Activated gamma-delta T cell treated with anti-CD3 and anti-CD28 coated beads, Interleukin-2, amount 50 U/mL, for 16 hours (primary cell): ENCODE data around the gene IMPA2.
"Not testable (repeated sequence)": the region's sequence is repeated elsewhere in the genome, so short reads cannot be mapped to it uniquely, and the experiment has no call there.

Source experiments
- DNase-seq: peaks from one replicate; pipeline ENCODE4 v3.0.0-alpha.2; 2020; ENCODE audit warnings: low read depth

The IMPA2 gene

DNA sequence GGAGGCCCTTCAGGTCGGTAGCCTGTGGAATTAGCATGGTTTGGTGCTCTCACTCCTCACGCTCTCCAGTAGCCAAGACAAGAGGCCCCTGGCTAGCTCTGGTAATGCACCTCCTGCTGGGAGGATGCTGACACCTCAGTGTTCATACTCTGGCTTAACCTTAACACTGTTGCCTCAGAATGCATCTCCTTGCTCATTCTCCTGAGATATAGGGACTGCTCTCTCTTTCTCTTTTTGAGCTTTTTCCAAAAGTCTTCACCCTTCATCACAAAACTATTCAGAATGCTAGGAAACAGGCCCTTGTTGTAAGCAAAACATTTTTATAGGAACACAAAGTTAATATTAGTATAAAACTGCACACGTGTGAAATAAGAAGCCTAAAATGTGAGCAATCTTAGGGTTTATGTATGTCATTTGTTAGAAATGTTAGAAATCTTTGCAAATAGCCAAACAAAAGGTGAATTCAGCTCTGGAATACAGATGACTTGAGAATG lies 17.3 kb upstream of the IMPA2 start:
- no peak for DNase-seq

DNA sequence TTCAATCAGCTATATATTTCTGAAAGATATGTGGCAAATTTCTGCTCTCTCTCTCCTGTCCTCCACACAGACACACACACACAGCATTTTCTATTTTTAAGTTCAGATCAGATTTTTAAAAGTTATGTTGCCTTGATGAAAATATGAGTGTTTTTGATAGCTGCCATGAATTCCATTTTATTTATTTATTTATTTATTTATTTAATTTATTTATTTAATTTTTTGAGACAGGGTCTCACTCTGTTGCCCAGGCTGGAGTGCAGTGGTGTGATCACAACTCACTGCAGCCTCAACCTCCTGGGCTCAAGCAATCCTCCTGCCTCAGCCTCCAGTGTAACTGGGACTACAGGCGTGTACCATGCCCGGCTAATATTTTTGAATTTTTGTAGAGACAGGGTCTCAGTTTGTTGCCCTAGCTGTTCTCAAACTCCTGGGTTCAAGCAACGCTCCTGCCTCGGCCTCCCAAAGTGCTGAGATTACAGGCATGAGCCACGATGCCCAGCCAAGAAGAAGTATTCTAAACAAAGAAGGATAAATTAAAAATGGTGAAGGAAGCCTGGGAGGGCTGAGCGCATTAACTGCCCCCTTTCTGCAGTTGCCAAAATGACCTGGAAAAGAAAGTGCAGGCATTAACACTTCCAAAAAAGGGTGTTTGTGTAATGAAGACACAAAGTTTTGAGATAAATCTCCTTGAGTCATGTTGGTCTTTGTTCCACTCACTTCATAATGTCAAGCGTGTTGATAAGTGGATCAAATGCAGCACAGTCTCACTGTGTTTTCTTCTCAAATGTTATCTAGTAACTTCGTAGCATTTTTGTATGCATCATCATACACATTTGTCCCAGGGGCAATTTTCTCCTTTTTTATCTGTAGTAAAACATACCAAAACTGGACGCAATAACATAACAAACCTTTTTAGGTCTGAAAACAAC lies 11.1 kb upstream of the IMPA2 start:
- DNase-seq = no peak

DNA sequence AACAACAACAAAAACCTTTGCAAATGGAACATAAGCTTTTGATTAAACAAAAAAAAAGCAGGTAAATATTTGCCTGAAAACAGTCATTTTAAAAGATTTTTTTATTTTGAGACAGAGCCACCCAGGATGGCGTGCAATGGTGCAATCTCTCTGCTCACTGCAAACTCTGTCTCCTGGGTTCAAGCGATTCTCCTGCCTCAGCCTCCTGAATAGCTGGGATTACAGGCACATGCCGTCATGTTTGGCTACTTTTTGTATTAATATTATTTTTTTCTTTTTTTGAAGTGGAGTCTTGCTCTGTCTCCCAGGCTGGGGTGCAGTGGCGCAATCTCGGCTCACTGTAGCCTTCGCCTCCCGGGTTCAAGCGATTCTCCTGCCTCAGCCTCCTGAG lies 10.5 kb upstream of the IMPA2 start:
- DNase-seq = not testable (repeated sequence)

DNA sequence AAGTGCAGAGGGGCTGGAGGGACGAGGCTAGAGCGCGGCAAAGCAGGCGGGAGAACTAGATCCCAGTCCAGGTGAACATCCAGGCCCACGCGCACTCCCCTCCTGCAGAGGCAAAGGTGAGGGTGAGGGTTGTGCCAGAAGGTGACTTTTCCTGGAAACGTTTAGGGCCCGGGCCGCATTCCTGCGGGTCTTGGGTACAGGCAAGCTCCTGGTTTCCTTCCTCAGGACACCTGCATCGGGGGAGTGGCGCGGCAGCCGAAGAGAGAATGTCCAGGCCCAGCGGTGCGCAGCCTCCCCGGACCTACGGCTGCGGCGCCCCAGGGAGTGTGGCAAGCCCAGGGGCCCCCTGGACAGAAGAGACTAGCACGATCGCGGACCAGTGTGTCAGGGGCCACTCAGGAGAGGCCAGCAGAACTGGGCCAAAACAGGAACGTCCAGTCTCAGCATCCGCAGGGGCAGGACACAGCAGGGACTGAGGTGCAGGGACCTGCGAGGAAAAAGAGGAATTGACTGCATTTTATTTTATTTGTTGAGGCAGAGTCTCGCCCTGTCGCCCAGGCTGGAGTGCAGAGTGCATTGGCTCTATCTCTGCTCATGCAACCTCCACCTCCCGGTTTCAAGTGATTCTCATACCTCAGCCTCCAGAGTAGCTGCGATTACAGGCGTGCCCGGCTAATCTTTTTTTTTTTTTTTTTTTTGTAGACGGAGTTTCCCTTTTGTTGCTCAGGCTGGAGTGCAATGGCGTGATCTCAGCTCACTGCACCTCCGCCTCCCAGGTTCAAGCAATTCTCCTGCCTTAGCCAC lies 8.7 kb upstream of the IMPA2 start:
- DNase-seq = no peak

DNA sequence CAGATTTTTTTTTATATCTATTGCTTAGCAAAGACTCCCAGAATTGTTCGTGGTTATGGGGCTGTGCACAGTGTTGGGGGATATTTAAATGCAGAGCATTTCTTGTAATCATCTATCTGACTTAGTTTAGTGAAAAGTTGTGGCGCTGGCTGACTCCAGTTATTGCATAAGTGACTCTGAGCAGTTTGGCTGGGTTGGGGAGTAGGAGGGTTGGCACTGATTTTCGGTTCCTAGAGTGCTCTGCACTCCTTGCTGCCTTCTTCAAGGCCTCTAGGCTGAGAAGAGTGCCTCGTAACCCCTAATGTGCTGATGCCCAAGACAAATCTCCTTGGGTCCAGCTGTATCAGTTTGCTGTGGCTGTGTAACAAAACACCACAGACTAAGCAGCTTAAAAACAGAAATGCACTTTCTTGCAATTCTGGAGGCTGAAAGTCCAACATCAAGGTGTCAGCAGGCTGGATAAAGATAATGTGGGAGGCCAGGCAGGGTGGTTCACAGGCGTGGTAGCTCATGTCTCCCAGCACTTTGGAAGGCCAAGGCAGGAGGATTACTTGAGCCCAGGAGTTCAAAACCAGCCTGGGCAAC lies 6.5 kb upstream of the IMPA2 start:
- no peak for DNase-seq

DNA sequence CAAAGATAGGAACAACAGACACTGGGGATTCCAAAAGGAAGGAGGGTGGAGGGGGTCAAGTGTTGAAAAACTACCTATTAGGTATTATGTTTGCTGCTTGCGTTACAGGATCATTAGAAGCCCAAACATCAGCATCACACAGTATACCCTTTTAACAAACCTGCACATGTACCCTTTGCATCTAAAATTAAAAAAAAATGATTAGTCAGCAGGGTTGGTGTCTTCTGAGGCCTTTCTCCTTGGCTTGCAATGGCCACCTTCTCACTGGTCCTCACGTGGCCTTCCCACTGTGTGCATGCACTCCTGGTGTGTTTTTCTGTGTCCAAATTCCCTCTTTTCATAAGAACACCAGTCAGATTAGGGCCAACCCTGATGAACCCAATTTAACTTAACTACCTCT lies 5.6 kb upstream of the IMPA2 start:
- DNase-seq = no peak

DNA sequence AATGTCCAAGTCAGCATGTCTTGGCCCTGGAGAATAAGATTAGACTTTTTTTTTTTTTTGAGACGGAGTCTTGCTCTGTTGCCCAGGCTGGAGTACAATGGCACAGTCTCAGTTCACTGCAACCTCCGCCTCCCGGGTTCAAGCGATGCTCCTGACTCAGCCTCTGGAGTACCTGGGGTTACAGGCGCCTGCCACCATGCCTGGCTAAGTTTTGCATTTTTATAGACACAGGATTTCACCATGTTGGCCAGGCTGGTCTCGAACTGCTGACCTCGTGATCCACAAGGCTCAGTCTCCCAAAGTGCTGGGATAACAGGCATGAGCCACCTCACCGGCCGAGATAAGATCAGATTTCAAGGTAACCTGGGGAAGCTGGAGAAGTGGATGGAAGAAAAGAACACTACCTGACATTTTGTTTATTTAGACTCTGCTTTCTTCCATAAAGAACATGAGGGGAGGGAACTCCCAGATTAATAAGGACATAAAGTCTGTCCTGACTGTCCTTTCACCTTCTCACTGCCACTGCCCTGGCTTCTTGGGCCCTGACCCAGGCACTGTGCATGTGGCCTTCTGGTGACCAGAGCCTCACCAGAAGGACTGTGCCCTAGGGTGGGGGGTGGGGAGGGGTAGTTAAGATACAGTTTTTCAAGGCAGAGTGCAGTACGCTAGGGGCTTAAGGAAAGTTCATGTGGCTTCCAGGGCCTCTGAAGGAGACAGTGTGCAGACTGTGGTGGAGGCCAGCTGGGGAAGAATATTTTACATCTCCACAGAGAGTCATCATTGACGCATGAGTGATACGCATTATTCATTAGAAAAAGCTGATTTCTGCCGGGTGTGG lies 4.8 kb upstream of the IMPA2 start:
- DNase-seq = no peak

DNA sequence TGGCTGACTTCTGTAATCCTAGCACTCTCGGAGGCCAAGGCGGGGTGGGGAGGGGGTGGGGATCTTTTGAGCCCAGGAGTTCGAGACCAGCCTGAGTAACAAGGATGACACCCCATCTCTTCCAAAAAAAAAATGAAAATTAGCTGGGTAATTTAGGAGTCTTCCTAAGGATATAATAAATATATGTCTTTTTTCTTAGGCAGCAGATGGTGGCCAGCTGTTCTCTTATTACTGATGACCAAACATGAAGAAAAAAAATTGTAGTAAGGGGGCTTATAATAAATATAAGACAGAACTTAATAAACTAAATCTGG lies 4.2 kb upstream of the IMPA2 start:
- no peak for DNase-seq

DNA sequence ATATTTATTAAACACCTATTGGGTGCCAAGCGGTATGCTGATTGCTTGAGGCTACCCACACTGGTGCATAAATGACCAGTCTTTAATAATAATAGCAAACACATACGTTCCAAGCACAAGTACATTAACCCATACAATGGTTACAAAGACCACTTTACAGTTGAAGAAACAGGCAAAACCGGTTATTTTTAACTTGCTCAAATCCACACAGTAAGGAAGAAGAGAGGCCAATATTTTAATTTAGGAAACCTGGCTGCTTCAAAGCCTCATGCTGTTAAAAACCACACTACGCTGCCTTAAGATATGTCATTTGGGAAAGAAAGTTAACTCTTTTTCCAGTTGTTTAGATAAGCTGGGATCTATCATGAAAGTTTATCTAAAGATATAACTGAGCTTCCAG lies 2.4 kb upstream of the IMPA2 start:
- no peak for DNase-seq

DNA sequence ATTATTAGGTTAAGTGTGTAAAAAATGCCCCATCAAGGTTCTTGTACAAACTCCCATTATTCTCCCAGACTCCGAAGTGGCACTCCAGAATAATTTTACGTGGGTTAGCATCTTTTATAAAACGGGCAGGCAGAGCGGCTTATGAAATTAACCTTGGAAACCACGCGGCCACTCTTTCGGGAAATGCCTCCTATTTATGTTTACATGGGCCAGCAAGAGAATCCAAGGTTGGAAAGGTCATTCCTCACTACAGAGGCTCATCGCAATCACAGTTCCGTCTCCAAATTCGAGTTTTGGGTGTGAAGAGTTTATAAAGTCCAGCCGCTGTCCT lies 1.2 kb upstream of the IMPA2 start:
- no peak for DNase-seq

DNA sequence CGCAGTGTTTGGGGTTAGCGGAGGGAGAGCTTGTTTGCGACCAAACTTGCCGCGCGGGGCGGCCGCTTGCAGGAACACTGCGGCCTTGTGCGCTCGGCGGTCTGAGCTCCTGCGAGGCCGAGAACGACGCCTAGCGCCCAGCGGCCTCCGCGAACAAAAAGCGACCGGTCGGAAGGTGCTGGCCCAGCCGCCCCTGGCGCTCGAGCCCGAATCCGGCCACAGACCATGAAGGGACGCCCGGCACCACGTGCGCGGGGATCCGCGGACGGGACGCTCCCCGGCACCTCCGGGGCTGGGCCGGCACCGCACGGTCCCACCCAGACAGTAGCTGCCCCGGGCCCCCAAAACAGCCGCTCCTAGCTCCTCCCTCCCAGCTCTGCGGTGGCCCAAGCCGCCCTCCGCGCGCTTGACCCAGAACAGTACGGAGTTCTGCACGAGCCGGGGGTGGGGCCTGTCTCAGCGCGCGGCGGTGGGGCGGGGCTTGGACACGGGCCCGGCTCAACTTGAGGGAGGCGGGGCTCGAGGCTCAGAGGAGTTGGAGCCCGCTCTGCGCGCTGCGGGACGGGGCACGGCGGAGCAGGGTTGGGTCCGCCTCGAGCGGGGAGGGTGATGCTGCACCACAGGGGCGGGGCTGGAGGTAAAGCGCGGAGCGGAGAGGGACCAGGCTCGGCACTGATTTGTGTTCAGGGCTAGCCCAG lies 664 bp upstream of the IMPA2 start:
- DNase-seq = peak; percentile 89

DNA sequence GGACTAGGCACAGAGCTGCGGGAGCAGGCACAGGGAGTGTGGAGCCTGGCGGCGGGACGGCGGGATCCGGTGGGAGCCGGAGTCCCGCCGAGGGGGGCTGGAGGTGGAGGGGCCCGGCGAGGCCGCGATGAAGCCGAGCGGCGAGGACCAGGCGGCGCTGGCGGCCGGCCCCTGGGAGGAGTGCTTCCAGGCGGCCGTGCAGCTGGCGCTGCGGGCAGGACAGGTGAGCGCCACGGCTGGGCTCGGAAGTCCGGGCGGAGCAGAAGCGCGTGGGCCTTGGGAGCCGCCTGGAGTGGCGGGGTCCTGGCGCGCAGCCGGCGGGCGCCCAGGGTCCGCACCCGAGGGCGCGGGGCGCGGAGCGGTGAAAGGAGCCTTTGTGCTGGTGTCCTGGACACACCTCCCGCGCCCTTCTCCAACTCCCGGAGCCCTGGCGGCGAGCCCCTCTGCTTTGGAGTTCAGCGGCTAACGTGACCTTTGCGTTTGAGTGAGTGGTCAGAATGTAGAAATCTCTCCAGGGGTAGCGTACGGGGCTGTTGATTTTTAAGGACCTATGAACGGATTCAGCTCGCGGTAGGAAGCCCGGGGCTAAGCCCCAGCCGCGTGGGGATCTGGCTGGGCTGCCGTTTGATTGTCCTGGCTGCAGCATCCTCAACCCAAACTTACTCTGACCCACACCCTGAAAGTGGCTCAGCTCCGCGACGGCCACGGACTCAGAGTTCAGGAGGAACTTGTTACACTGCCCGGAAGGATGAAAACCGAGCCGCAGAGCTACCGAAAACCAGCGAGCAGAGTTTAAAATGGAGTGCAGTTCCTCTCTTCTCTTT lies 448 bp downstream of the IMPA2 start:
- no peak for DNase-seq

DNA sequence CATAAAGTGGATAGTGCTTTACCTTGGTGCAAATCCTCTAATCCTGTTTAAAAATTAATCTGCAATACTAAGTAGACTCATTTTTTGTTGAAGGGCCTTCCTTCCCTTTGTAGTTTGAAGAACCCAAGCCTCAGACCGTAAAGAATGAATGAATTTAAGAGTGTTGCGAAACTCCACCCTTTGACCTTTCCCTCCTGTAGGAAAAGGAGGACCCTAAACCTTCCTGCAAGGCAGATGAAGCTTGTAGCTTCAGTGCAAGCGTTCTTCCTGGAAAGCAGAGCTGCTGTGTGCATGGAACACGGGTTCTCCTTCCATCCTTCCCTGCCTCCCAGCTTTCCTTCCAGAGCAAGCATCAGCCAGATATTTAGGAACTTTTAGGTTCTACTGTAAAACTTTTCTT lies 1.7 kb downstream of the IMPA2 start:
- no peak for DNase-seq

DNA sequence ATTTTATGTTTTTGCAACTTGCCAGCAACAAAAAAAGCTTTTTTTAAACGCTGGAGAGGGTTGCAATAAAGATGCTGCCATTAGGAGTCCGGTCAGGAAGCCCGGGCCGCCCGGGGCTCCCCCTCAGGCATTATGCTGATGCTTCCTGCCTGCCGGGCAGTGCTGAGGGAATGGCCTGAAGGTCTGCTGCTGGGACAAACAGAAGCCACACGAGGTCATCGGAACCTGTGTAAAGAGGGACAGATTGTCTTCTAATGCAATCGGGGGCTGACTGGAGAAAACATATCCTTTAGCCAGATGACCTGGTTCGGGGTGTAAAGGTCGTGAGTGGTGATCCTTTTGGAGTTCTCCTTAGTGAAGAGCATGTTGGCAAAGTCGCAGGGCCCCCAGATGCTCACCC lies 2.3 kb downstream of the IMPA2 start:
- DNase-seq = no peak

DNA sequence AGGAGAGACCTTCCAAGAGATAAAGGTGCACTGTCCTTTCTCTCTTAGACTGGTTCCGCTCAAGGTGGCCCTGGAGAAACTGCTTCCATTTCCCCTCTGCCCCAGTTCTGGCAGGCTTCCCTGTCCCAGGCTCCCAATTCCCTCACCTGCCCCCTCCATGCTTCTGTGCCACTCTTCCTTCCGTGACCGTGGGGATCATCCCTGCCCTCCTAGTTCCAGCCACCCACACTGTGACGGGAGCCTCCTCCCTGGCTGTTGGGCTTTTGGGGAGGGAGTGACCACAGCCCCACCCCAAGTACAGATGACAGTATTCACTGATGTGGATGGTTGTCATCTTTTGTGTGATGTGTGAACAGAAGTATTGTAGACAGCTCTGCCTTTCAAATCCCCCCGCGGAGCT lies 2.8 kb downstream of the IMPA2 start:
- DNase-seq = no peak

DNA sequence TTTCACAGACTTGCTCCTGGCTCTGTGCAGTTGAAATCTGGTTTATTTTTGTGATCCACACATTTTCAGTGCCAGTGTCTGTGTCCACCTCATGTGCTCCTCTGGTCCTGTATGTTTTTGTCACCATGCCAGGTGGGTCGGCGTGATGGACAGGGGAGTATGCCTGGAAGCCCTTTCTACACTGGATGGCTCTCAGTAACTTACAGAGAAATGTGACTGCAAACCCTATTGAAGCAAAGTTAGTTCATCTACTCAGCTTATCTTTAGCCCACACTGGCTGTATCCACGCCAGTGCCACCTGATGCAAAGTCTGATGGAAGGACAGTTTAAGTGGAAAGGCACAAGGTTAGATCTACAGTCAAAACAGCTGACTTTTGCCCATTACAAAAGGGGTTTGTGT lies 4.3 kb downstream of the IMPA2 start:
- DNase-seq = no peak

DNA sequence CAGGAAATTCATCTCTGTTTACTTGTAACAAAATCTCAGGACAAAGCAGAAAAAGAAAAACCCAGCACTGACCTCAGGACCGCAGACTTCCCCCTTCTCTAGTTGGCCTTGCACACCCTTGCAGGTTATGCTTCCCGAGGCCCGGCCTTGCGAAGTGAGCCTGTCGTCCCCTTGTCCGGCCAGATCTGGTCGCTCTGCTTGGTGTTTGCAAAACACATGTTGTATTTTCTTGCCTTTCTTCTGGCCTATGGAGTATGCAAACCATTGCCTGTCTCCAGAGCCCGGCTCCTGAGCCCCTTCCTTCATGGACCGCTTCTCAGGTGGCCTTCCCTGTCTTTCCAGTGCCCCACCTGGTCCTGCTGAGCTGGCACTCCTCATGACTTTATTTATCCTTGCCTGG lies 4.8 kb downstream of the IMPA2 start:
- DNase-seq = no peak

DNA sequence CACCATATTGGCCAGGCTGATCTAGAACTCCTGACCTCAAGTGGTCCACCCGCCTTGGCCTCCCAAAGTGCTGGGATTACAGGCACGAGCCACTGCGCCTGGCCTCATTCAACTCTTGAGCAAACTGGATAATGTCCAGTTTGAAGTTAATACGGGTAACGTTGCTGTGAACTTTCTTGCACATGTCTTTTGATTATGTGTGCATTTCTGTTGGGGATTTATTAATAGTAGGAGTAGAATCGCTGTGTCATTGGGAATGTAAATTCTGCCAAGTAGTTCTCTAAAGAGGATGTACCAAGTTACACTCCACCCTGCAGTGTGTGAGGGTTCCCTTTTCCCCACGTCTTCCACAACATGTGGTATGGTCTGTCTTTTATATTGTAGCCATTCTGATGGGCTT lies 6.2 kb downstream of the IMPA2 start:
- no peak for DNase-seq

DNA sequence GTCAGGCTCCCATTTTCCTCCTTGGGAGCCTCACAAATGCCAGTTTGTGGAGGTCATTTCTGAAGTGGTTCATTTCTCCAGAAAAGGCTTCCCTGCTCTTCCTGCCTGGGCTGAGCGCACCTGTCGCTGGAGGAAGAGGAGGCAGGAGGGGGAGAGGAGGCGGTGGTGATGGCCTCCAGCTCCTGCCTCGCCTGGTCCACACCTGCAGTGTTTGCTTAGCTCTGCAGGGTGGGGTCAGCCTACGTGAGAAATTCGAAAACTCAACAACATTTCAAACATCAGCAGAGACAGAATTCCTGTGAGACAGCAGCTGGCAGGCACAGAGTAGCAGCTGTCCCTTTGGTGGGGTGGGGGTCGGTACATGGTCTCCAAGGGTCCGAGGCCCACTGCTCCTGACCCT lies 7.9 kb downstream of the IMPA2 start:
- no peak for DNase-seq

DNA sequence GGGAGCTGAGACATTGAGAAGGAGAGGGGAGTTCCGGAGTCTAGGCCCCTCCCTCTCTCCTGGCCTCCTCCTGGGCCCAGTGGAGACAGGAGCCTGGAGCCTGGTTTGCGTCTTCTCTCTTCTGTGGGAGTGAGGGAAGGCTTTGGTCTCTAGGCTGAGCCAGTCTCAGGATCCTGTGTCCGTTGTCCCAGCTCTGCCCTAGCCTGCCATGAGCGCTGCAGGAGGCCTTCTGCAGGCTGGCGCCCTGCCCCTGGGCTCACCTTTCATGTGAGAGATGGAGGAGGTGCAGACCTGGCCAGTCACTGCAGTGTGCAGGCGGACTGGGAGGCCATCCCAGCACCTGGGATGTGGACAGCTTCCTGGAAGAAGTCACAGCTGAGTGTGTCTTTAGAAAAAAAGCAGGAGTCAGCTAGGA lies 8.7 kb downstream of the IMPA2 start:
- no peak for DNase-seq

DNA sequence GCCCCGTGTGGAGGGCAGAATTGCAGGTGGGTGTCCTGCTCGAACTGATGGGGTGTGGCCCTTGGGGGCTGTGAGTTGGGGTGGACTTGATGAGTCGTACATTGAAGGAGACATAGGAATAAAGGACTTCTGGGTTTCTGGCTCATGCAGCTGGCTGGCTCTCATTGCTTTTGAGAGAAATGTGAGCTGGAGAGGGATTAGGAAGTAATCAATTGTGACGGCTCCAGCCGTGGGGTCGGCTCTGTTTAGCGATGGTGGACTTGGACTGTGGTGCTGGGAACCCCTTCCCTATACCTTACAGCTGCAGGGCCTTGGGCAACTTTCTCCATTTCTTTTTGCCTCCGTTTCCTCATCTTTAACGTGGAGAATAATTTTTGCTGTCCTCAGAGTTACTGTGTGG lies 9.2 kb downstream of the IMPA2 start:
- DNase-seq = no peak
